HUES6 (cell line): ENCODE data around the gene HS6ST1.
A peak's percentile ranks its signal among the peaks of the same experiment; 100 is the strongest.
"Not testable (repeated sequence)": the region's sequence is repeated elsewhere in the genome, so short reads cannot be mapped to it uniquely, and the experiment has no call there.

Source experiments
- H3K27ac ChIP-seq: 2 replicates; pipeline ENCODE4 v1.7.0; 2013; ENCODE audit warnings: low read depth, mild to moderate bottlenecking, low read length, inconsistent platforms
- H3K27me3 ChIP-seq: 2 replicates; pipeline ENCODE4 v1.6.1; 2013; ENCODE audit warnings: low read length; ENCODE audit not compliant: control insufficient read depth, insufficient read depth
- H3K36me3 ChIP-seq: 2 replicates; pipeline ENCODE4 v1.6.1; 2013; ENCODE audit warnings: low read length; ENCODE audit not compliant: control insufficient read depth, insufficient read depth
- H3K4me1 ChIP-seq: 2 replicates; pipeline ENCODE4 v1.6.1; 2013; ENCODE audit warnings: low read length; ENCODE audit not compliant: control insufficient read depth, insufficient read depth
- H3K4me3 ChIP-seq: 2 replicates; pipeline ENCODE4 v1.5.1; 2013; ENCODE audit warnings: low read depth, low read length
- H3K9ac ChIP-seq: one replicate; pipeline ENCODE4 v1.6.1; 2013; ENCODE audit warnings: mild to moderate bottlenecking, low read length
- H3K9me3 ChIP-seq: 2 replicates; pipeline ENCODE4 v1.6.1; 2013; ENCODE audit warnings: low read depth, low read length; ENCODE audit not compliant: control insufficient read depth, insufficient read depth

Gene HS6ST1

DNA sequence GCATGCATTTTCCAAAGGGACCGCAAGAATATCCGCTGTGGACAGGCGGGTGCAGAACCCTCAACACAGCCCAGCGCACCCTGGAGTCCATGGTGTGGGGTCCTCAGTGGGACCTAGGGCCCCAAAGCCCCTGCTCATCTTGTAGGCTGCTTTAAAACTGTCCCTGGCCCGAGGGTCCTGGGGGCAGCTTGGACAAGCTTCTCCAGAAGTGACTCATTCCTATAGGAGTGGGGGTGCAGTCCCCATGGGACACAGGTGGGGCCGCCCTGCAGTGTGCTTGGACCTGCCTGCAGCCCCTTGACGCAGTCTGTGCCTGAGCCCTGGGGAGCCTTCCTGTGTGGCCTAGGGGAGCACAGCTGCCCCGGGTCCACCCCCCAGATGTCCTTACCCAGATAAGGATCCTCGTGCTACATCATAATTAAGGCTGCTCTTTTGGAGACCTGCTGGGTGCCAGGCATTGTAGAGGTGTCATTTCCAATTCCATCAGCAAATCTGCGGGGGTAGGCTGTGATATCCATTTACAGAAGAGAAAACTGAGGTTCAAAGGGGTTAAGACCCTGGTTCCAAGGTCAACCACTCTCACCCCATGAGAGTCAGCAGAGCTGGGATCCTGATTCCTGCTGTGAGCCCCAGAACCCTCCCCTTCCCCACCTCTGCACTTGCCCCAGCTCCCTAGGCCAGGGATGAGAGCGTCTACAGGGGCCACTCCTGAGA, 1.7 kb upstream of the HS6ST1 start:
- H3K9ac ChIP-seq: no peak overlapping the region
- peaks cover 55% of the 10 kb centered on the region for H3K4me1 ChIP-seq

DNA sequence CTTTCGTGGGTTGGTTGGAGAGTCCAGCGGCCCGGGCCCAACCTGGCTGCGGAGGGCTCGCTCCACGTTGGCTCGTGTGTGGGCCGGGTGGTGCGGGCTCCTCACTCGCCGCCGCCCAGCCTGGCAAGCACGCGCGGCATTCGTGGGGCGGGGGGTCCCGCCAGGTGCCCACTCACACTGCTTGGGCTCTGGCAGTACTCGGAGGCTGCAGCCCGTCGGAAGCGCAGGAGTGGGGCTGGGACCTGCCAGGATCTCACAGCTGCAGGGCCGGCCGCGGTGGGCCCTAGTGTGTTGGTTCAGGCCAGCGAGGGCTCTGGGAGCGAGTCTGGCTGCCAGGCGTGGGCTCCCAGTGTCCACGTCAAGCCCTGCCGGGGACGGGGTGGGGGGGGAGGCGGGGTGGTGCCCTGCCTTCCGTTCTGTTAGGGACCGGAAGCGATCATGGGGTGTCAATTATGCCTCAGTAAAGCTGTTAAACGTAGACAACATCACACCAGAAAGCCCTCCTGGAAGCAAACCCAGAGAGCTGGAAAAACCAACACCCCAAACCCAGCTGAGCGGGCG, 1.0 kb upstream of the HS6ST1 start:
- H3K4me3 ChIP-seq: peak overlapping the region; percentile 66
- no peak overlapping the region for H3K27ac ChIP-seq
- no peak overlapping the region for H3K9ac ChIP-seq
- H3K36me3 ChIP-seq: peaks cover 4% of the 10 kb centered on the region; the same call in 1 of the 2 replicates
- H3K4me1 ChIP-seq: peaks cover 61% of the 10 kb centered on the region
- H3K27me3 ChIP-seq: peaks cover 37% of the 10 kb centered on the region
- H3K9me3 ChIP-seq: no peaks in the 10 kb centered on the region

More for the DNA sequence above, 1.7 kb upstream of the HS6ST1 start:
- Histone ChIP-seq H3K27ac (no peak overlapping the region), H3K4me3 (no peak overlapping the region), H3K27me3 (peaks cover 37% of the 10 kb centered on the region), H3K36me3 (peaks cover 4% of the 10 kb centered on the region; the same call in 1 of the 2 replicates), H3K9me3 (no peaks in the 10 kb centered on the region)

DNA sequence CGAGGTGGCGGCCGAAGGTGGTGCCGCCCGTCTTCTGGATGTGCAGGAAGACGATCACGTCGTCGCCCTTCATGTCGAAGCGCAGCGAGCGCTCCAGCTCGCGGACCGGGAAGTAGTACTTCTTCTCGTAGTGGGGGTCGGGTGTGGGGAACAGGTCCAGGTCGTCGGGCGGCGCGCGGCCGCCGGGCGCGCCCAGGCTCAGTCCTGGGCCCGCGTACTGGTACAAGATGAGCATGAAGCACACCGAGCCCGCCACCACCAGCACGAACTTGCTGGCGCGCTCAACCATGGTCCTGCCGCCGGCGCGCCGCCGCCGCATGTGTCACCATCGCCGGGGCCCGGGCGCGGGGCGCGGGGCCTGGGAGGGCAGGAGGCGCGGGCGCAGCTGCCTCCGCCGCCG, 423 bp downstream of the HS6ST1 start:
- H3K4me1 ChIP-seq: peaks cover 54% of the 10 kb centered on the region
- H3K27ac ChIP-seq, H3K9me3 ChIP-seq: not testable (repeated sequence)
- H3K4me3 ChIP-seq: peak overlapping the region; percentile 82
- peaks cover 12% of the 10 kb centered on the region for H3K36me3 ChIP-seq
- peaks cover 37% of the 10 kb centered on the region for H3K27me3 ChIP-seq
- peak overlapping the region; percentile 31 for H3K9ac ChIP-seq

DNA sequence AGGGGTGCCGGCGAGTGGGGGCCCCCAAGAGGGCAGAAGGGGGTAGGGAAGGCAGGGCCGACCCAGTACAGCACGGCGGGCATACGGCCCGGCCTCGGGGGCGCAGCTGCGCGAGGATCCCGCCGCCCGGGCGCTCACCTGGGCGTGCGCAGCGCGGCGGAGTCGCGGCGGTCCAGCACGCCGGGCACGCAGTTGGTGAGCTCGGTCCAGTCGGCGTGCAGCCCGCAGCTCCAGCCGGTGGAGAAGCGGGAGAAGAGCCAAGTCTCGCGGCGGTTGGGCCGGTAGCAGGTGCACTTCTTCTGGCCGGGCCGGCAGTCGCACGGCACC, 806 bp downstream of the HS6ST1 start:
- H3K36me3 ChIP-seq: peaks cover 12% of the 10 kb centered on the region
- H3K9ac ChIP-seq: peak overlapping the region; percentile 69
- peaks cover 37% of the 10 kb centered on the region for H3K27me3 ChIP-seq
- H3K9me3 ChIP-seq, H3K27ac ChIP-seq: not testable (repeated sequence)
- peaks cover 50% of the 10 kb centered on the region for H3K4me1 ChIP-seq
- peak overlapping the region; percentile 82 for H3K4me3 ChIP-seq

DNA sequence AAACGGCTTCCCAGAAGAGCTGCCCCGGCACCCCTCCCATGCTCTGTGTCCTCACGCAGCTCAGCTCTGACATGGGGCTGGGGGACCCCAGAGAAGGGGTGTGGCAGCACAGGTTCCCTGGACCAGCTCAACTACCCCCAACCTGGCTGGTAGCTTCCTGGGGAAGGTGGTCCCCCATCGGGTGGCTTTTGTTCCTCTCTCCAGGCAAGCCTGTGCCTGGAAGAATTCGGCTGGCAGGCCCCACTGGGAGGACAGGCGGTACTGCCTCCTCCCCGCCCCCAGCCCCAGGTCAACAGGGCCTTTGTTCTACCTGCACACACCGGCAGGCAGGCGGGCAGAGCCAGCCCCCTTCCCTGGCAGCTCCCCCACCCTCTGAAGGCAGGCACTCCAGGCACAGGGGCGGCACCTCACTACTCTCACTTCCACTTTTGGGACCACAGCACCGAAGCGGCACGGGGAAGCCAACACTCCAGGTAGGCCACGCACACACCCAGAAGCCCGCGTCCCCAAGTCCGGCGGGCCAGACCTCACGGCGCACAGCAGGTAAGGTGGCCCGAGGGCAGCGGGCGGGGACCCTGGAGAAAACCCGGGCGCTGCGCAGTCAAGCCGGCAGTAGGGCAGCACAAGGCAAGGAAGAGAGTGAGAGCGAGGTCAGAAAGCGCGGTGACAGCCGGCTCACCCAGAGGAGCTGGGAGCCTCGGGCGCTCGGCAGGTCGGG, 1.3 kb downstream of the HS6ST1 start:
- Histone ChIP-seq H3K9me3 (no peaks in the 10 kb centered on the region), H3K9ac (peak overlapping the region; percentile 69), H3K27ac (no peak overlapping the region), H3K4me1 (peaks cover 44% of the 10 kb centered on the region), H3K4me3 (peak overlapping the region; percentile 82), H3K36me3 (peaks cover 12% of the 10 kb centered on the region), H3K27me3 (peaks cover 37% of the 10 kb centered on the region)

DNA sequence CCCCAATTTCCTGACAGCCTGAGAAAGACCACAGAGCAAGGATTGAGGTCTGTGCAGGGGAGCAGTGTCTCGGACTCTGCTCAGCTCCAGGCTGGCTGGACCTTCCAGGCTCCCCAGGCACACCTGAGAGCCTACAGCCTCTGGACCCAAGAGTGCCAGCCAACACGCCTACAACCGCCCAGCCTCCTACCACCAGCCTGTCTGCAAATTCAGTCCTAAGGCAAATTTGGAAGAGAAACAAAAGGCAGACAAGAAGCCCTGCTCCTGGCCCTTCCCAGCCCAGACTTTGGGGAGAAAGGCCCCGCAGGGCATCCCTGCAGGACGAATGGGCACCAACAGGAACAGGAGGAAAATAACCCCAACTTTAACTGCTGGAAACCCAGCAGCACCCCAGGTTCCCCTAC, 1.9 kb downstream of the HS6ST1 start:
- peaks cover 37% of the 10 kb centered on the region for H3K27me3 ChIP-seq
- H3K36me3 ChIP-seq: peaks cover 16% of the 10 kb centered on the region
- H3K9ac ChIP-seq: peak overlapping the region; percentile 69
- peaks cover 44% of the 10 kb centered on the region for H3K4me1 ChIP-seq
- no peak overlapping the region for H3K27ac ChIP-seq
- no peaks in the 10 kb centered on the region for H3K9me3 ChIP-seq
- peak overlapping the region; percentile 82 for H3K4me3 ChIP-seq

DNA sequence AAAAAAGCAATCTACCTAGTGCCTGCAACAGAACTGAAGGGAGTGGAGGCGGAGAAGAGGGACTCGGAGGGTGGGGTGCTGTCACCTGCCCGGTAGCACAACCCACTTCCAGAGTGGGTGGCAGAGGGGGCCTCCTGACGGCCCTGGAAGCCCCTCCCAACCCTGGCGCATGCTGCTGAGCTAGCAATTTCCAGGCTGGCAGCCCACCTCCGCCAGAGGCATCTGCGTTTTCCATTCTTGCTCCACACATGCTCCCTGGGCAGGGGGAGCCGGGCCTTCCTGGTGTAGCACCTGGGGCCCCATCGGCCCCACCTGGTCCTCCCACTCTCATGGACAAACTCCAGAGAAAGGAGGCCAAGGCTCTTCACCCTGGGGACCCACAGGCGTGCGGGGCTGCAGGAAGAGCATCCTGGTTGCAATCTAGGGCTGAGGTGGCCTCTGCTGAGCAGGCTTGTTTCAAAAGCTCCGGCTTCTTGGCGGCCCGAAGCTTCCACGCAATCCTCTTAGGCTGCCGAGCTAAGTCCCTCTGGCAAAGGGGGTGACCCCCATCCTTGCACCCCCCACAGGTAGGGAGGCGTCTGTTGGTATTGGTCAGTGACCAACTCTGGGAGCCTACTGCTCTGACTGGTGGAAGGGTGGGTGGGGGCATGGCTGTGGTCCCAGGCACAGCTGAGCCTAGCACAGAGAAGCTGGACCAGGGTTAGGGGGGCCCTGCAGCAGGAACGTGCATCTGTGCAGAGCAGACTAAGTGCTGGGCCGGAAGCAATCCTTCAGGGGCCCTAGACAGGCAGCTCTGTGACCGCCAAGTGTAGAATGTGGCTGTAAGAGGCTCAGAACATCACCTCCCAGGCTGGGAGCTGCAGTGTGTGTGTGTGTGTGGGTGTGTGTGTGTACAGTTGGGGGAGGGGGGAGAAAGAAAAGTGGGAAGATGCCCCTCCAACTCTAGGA, 2.6 kb downstream of the HS6ST1 start:
- Histone ChIP-seq H3K4me1 (peaks cover 38% of the 10 kb centered on the region), H3K4me3 (peak overlapping the region; percentile 82), H3K36me3 (peaks cover 18% of the 10 kb centered on the region), H3K9ac (peak overlapping the region; percentile 69), H3K9me3 (no peaks in the 10 kb centered on the region), H3K27me3 (peaks cover 31% of the 10 kb centered on the region), H3K27ac (no peak overlapping the region)

DNA sequence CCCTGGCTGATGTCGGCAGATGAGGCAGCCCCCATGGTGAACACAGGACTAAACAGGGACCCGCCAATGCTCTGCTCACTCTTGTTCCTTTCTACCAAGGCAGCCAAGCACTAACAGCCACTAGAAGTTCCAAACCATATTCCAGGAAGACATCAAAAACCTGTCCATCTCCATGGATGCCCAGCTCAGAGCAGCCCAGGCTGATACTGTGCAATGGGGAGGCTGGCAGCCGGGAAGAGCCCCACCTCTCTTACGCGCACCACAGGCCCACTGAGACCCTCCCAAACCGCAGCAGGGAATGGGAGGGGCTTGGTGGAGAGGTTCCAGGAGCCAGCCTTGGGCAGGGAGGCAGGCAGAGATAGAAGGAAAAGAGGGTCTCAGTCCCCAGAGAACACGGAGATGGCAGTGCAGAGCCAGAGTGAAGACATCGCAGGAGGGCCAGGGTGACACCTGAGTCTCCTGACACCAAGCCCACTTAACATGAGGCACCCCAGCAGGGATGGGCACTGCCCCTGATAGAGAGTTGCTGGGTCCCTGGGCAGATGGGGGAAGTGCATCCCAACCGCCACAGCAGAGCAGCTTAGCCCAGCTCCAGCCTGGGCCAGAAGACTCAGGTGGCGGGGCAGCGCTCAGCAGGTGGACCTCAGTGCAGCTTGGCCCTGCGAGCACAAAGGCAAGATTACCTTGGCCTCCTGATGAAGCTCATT, 3.4 kb downstream of the HS6ST1 start:
- H3K36me3 ChIP-seq: peaks cover 22% of the 10 kb centered on the region
- H3K27me3 ChIP-seq: peaks cover 23% of the 10 kb centered on the region
- H3K9ac ChIP-seq: no peak overlapping the region

DNA sequence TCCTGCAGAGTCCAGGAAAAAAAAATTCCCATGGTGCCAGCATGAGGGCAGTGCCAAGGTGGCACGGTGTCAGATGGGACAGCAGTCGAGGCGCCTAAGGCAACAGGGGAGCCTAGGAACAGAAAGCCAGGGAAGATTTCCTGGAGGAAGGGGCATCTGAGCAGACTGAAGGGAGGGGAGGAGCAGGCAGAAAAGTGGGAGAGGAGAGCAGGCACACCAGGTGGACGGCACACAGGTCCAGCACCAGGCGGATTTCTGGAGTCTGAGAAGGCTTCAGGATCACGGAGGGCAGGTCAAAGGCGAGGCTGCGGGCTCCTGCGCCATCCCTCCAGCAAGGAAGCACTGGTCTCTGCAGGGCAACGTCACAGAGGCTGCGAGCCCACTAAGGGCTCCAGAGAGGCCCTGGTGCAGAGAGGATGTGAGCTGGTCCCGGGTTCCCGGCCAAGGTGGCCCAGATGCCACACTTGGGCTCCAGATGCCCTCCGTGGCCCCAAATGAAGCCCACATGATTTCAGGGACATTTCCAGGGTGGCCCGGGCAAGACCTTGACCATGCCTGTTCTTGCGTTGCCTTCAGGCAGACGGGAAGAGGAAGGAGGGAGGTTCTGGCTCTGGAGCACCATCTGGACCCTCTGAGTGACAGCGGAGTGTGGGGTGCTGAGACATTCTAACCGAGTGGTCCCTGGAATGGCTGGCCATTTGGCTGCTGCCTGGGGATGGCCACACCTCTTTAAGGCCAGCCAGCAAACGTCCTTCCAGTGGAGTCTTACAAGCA, 4.1 kb downstream of the HS6ST1 start:
- Histone ChIP-seq H3K9me3 (no peaks in the 10 kb centered on the region), H3K27ac (no peak overlapping the region), H3K27me3 (peaks cover 16% of the 10 kb centered on the region), H3K4me3 (no peak overlapping the region), H3K9ac (no peak overlapping the region), H3K4me1 (peaks cover 34% of the 10 kb centered on the region), H3K36me3 (peaks cover 23% of the 10 kb centered on the region)

More for the DNA sequence above, 3.4 kb downstream of the HS6ST1 start:
- Histone ChIP-seq H3K4me1 (peaks cover 40% of the 10 kb centered on the region), H3K4me3 (peak overlapping the region; percentile 82; the same call in 1 of the 2 replicates), H3K27ac (no peak overlapping the region), H3K9me3 (no peaks in the 10 kb centered on the region)
